Measurements from ENCODE around the gene CCR4.
"Not testable (repeated sequence)": the region's sequence is repeated elsewhere in the genome, so short reads cannot be mapped to it uniquely, and the experiment has no call there.

The CCR4 gene

GRCh38 chr3:32952369-32953077 is 1.1 kb downstream of the CCR4 start:
- Histone ChIP-seq H3K4me1 (ENCODE audit: control insufficient read depth, insufficient read depth, low read length, poor library complexity, severe bottlenecking) (no peaks in the 10 kb centered on the region), H3K36me3 (ENCODE audit: control insufficient read depth, insufficient read depth, low read length) (no peaks in the 10 kb centered on the region), H3K9me3 (ENCODE audit: control insufficient read depth, low read length) (no peaks in the 10 kb centered on the region), H3K4me3 (ENCODE audit: extremely low read depth, insufficient read depth, low read length, poor library complexity, severe bottlenecking) (no peak overlapping the region), H3K27ac (ENCODE audit: low read depth, low read length, severe bottlenecking) (no peak overlapping the region)
- 87 to 90% methylated on average over 7 to 8 of the region's 11 CpGs for WGBS, 2 experiments (ENCODE audit: insufficient coverage in 2 of 2)

- no peak overlapping the region for H3K4me3 ChIP-seq (ENCODE audit: extremely low read depth, insufficient read depth, low read length, poor library complexity, severe bottlenecking)
- H3K27ac ChIP-seq (ENCODE audit: low read depth, low read length, severe bottlenecking) = no peak overlapping the region
- H3K4me1 ChIP-seq (ENCODE audit: control insufficient read depth, insufficient read depth, low read length, poor library complexity, severe bottlenecking) = no peaks in the 10 kb centered on the region
- 86% methylated on average over 1 of the region's 1 CpG; no CpG with 5 or more reads in 1 of the 2 experiments for WGBS, 2 experiments (ENCODE audit: insufficient coverage in 2 of 2)
- no peaks in the 10 kb centered on the region for H3K36me3 ChIP-seq (ENCODE audit: control insufficient read depth, insufficient read depth, low read length)
- H3K9me3 ChIP-seq (ENCODE audit: control insufficient read depth, low read length) = no peaks in the 10 kb centered on the region
Observed at GRCh38 chr3:32954506-32954905, 3.1 kb downstream of the CCR4 start.

- Histone ChIP-seq H3K4me1 (ENCODE audit: control insufficient read depth, insufficient read depth, low read length, poor library complexity, severe bottlenecking) (no peaks in the 10 kb centered on the region), H3K9me3 (ENCODE audit: control insufficient read depth, low read length) (no peaks in the 10 kb centered on the region), H3K36me3 (ENCODE audit: control insufficient read depth, insufficient read depth, low read length) (no peaks in the 10 kb centered on the region), H3K27ac (ENCODE audit: low read depth, low read length, severe bottlenecking) (no peak overlapping the region), H3K4me3 (ENCODE audit: extremely low read depth, insufficient read depth, low read length, poor library complexity, severe bottlenecking) (no peak overlapping the region)
- 90 to 91% methylated on average over 14 of the region's 14 CpGs for WGBS, 2 experiments (ENCODE audit: insufficient coverage in 2 of 2)
Observed at GRCh38 chr3:32956750-32957570, 5.5 kb downstream of the CCR4 start.

- WGBS, 2 experiments (ENCODE audit: insufficient coverage in 2 of 2) = 83 to 92% methylated on average over 3 of the region's 5 CpGs
- Histone ChIP-seq H3K27ac (ENCODE audit: low read depth, low read length, severe bottlenecking) (no peak overlapping the region), H3K4me3 (ENCODE audit: extremely low read depth, insufficient read depth, low read length, poor library complexity, severe bottlenecking) (no peak overlapping the region), H3K4me1 (ENCODE audit: control insufficient read depth, insufficient read depth, low read length, poor library complexity, severe bottlenecking) (no peaks in the 10 kb centered on the region), H3K9me3 (ENCODE audit: control insufficient read depth, low read length) (no peaks in the 10 kb centered on the region), H3K36me3 (ENCODE audit: control insufficient read depth, insufficient read depth, low read length) (no peaks in the 10 kb centered on the region)
Observed at GRCh38 chr3:32958509-32958908, 7.1 kb downstream of the CCR4 start.

- Histone ChIP-seq H3K36me3 (ENCODE audit: control insufficient read depth, insufficient read depth, low read length) (no peaks in the 10 kb centered on the region), H3K9me3 (ENCODE audit: control insufficient read depth, low read length) (no peaks in the 10 kb centered on the region), H3K4me3 (ENCODE audit: extremely low read depth, insufficient read depth, low read length, poor library complexity, severe bottlenecking) (no peak overlapping the region), H3K27ac (ENCODE audit: low read depth, low read length, severe bottlenecking) (no peak overlapping the region), H3K4me1 (ENCODE audit: control insufficient read depth, insufficient read depth, low read length, poor library complexity, severe bottlenecking) (no peaks in the 10 kb centered on the region)
- WGBS, 2 experiments (ENCODE audit: insufficient coverage in 2 of 2) = 40 to 88% methylated on average over 1 to 3 of the region's 3 CpGs
Observed at GRCh38 chr3:32959371-32959770, 7.9 kb downstream of the CCR4 start.

GRCh38 chr3:32960404-32961170 is 9.1 kb downstream of the CCR4 start:
- H3K27ac ChIP-seq (ENCODE audit: low read depth, low read length, severe bottlenecking) = no peak overlapping the region
- 87 to 92% methylated on average over 3 of the region's 4 CpGs for WGBS, 2 experiments (ENCODE audit: insufficient coverage in 2 of 2)
- H3K4me3 ChIP-seq (ENCODE audit: extremely low read depth, insufficient read depth, low read length, poor library complexity, severe bottlenecking) = no peak overlapping the region
- H3K4me1 ChIP-seq (ENCODE audit: control insufficient read depth, insufficient read depth, low read length, poor library complexity, severe bottlenecking) = no peaks in the 10 kb centered on the region
- no peaks in the 10 kb centered on the region for H3K36me3 ChIP-seq (ENCODE audit: control insufficient read depth, insufficient read depth, low read length)
- H3K9me3 ChIP-seq (ENCODE audit: control insufficient read depth, low read length) = peaks cover 1% of the 10 kb centered on the region

DNA sequence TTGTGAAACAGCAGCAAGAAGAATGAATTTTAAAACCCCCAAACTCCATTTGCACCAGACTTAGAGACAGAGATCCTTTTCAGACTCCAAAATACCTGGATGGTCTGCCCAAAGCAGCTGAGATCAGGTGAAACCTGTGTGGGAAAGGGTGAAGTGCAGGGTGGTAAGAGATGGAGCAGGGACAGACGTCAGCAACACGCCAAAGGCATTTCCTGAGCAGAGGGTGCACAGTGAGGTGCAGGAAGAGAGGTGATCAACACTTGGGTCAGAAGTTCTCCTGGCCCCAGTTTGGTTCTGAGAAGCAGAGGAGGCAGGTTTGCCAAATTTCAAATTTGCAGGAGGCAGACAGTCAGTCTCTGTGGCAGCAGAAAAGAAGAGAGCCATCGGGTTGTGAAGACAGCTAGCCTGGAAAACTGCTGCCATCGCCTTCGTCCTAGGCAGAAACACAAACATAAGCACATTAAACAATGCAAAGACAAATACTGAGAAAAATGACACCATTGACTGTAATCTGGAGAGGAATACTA is 9.8 kb downstream of the CCR4 start:
- H3K9me3 ChIP-seq (ENCODE audit: control insufficient read depth, low read length) = peaks cover 7% of the 10 kb centered on the region
- no peak overlapping the region for H3K4me3 ChIP-seq (ENCODE audit: extremely low read depth, insufficient read depth, low read length, poor library complexity, severe bottlenecking)
- H3K36me3 ChIP-seq (ENCODE audit: control insufficient read depth, insufficient read depth, low read length) = no peaks in the 10 kb centered on the region
- 84 to 89% methylated on average over 2 to 3 of the region's 5 CpGs for WGBS, 2 experiments (ENCODE audit: insufficient coverage in 2 of 2)
- no peaks in the 10 kb centered on the region for H3K4me1 ChIP-seq (ENCODE audit: control insufficient read depth, insufficient read depth, low read length, poor library complexity, severe bottlenecking)
- no peak overlapping the region for H3K27ac ChIP-seq (ENCODE audit: low read depth, low read length, severe bottlenecking)

GRCh38 chr3:32963871-32964270 is 12.4 kb downstream of the CCR4 start:
- H3K9me3 ChIP-seq (ENCODE audit: control insufficient read depth, low read length) = peaks cover 14% of the 10 kb centered on the region
- H3K27ac ChIP-seq (ENCODE audit: low read depth, low read length, severe bottlenecking) = no peak overlapping the region
- H3K4me3 ChIP-seq (ENCODE audit: extremely low read depth, insufficient read depth, low read length, poor library complexity, severe bottlenecking) = no peak overlapping the region
- no peaks in the 10 kb centered on the region for H3K36me3 ChIP-seq (ENCODE audit: control insufficient read depth, insufficient read depth, low read length)
- no peaks in the 10 kb centered on the region for H3K4me1 ChIP-seq (ENCODE audit: control insufficient read depth, insufficient read depth, low read length, poor library complexity, severe bottlenecking)
- WGBS, 2 experiments (ENCODE audit: insufficient coverage in 2 of 2) = 93 to 100% methylated on average over 2 to 3 of the region's 3 CpGs

GRCh38 chr3:32964781-32965180 is 13.3 kb downstream of the CCR4 start:
- H3K27ac ChIP-seq (ENCODE audit: low read depth, low read length, severe bottlenecking); H3K4me1 ChIP-seq (ENCODE audit: control insufficient read depth, insufficient read depth, low read length, poor library complexity, severe bottlenecking); H3K36me3 ChIP-seq (ENCODE audit: control insufficient read depth, insufficient read depth, low read length); H3K4me3 ChIP-seq (ENCODE audit: extremely low read depth, insufficient read depth, low read length, poor library complexity, severe bottlenecking): not testable (repeated sequence)
- H3K9me3 ChIP-seq (ENCODE audit: control insufficient read depth, low read length) = peaks cover 14% of the 10 kb centered on the region
- WGBS, 2 experiments (ENCODE audit: insufficient coverage in 2 of 2) = 60 to 67% methylated on average over 1 of the region's 2 CpGs

GRCh38 chr3:32965617-32966213 is 14.3 kb downstream of the CCR4 start:
- not testable (repeated sequence) for H3K4me3 ChIP-seq (ENCODE audit: extremely low read depth, insufficient read depth, low read length, poor library complexity, severe bottlenecking); H3K4me1 ChIP-seq (ENCODE audit: control insufficient read depth, insufficient read depth, low read length, poor library complexity, severe bottlenecking); H3K36me3 ChIP-seq (ENCODE audit: control insufficient read depth, insufficient read depth, low read length); H3K27ac ChIP-seq (ENCODE audit: low read depth, low read length, severe bottlenecking)
- 80 to 94% methylated on average over 1 to 2 of the region's 2 CpGs for WGBS, 2 experiments (ENCODE audit: insufficient coverage in 2 of 2)
- peaks cover 14% of the 10 kb centered on the region for H3K9me3 ChIP-seq (ENCODE audit: control insufficient read depth, low read length)
